GM12878 (cell line): ENCODE measurements around the gene NLRP14. TPM values are rescaled to one million over a fixed set of nuclear protein-coding genes. Genes with fewer than 3 reads are reported as not detected.

Source experiments
- ATAC-seq: fragments of 200-7000 bp; cut with Tn5 transposase; 3 replicates; pipeline ENCODE4 v1.9.1; 2020; ENCODE audit warnings: mild to moderate bottlenecking, moderate library complexity
- BruUV-seq: library from RNA; stranded (reverse); fragments of 400-500 nt; replicated peaks from 2 replicates; lab custom pipeline; 2021; lab: Mats Ljungman, UMichigan
- CTCF ChIA-PET: fragments of 300-600 bp; sonication (Branson Sonifier 250); formaldehyde crosslinking; extraction: SDS; loops from one replicate; lab custom pipeline; 2021; ENCODE audit warnings: inconsistent platforms; lab: Yijun Ruan, JAX
- POLR2A ChIA-PET: fragments of 350-600 bp; formaldehyde crosslinking; extraction: SDS; loops from one replicate; lab custom pipeline; 2021; ENCODE audit warnings: inconsistent platforms; lab: Charles Lee
- RAD21 ChIA-PET: fragments of 300-600 bp; sonication (Branson Sonifier 250); formaldehyde crosslinking; loops from one replicate; lab custom pipeline; 2023; ENCODE audit warnings: antibody characterized with exemption; ENCODE audit not compliant: unreplicated experiment; lab: Charles Lee
- SMC1A ChIA-PET: fragments of 300-600 bp; sonication (Branson Sonifier 250); formaldehyde crosslinking; loops from one replicate; lab custom pipeline; 2023; ENCODE audit not compliant: unreplicated experiment, uncharacterized antibody; lab: Charles Lee
- DNase-seq: peaks from one replicate; pipeline ENCODE4 v3.0.0-alpha.2; 2011; ENCODE audit warnings: low read depth, low spot score
- FAIRE-seq: peaks from 3 replicates; lab custom pipeline; 2011; peaks lifted over from hg19 to GRCh38; lab: Jason Lieb, UNC
- H2AFZ ChIP-seq: 2 replicates; pipeline ENCODE4 v1.6.0; 2011; ENCODE audit warnings: low read depth, low read length, control low read depth; ENCODE audit not compliant: control insufficient read depth
- H3K27ac ChIP-seq: 2 replicates; pipeline ENCODE4 v1.5.1; 2011; ENCODE audit warnings: control low read depth; ENCODE audit not compliant: control insufficient read depth, insufficient read depth
- H3K27me3 ChIP-seq, 2 experiments: replicated peaks in 1 of 2; 2 replicates each; pipeline versions ENCODE4 v1.6.0 to v1.6.1; 2011; ENCODE audit warnings: low read length in 1 of 2; ENCODE audit not compliant: control insufficient read depth in 2 of 2, insufficient read depth in 2 of 2
- H3K36me3 ChIP-seq, 2 experiments: 2 replicates each; pipeline ENCODE4 v1.5.1; 2011; ENCODE audit warnings: low read length in 1 of 2; ENCODE audit not compliant: control insufficient read depth in 2 of 2, insufficient read depth in 2 of 2
- H3K4me1 ChIP-seq: 2 replicates; pipeline ENCODE4 v1.6.1; 2011; ENCODE audit warnings: mild to moderate bottlenecking, low read length, moderate library complexity, mixed read lengths; ENCODE audit not compliant: control insufficient read depth, insufficient read depth
- H3K4me2 ChIP-seq: 2 replicates; pipeline ENCODE4 v1.6.0; 2011; ENCODE audit warnings: control low read depth; ENCODE audit not compliant: control insufficient read depth, insufficient read depth
- H3K4me3 ChIP-seq: fragments of 200-600 bp; sonication (generic); 2 replicates; pipeline ENCODE4 v1.5.1; 2016
- H3K79me2 ChIP-seq: 2 replicates; pipeline ENCODE4 v1.6.0; 2011; ENCODE audit warnings: low read length; ENCODE audit not compliant: control insufficient read depth, insufficient read depth
- H3K9ac ChIP-seq: 2 replicates; pipeline ENCODE4 v1.8.0; 2011; ENCODE audit warnings: low read length, control low read depth, mixed read lengths; ENCODE audit not compliant: control insufficient read depth, insufficient read depth
- H3K9me3 ChIP-seq: replicated peaks from 3 replicates; pipeline ENCODE4 v1.5.1; 2011; ENCODE audit warnings: mild to moderate bottlenecking, low read length; ENCODE audit not compliant: control insufficient read depth, insufficient read depth
- H4K20me1 ChIP-seq: 2 replicates; pipeline ENCODE4 v1.6.0; 2011; ENCODE audit not compliant: control insufficient read depth, insufficient read depth
- CBFB ChIP-seq: IDR thresholded peaks from 2 replicates; pipeline ENCODE4 v1.6.1; 2016; ENCODE audit warnings: antibody characterized with exemption, low read depth
- FOXK2 ChIP-seq: fragments of 450-650 bp; IDR thresholded peaks from 2 replicates; pipeline ENCODE4 v1.6.1; 2017; ENCODE audit warnings: mild to moderate bottlenecking, moderate library complexity
- HCFC1 ChIP-seq: fragments of 150-350 bp; IDR thresholded peaks from 2 replicates; pipeline ENCODE4 v1.6.1; 2014; ENCODE audit warnings: low read length
- HDGF ChIP-seq: fragments of 450-650 bp; IDR thresholded peaks from 2 replicates; pipeline ENCODE4 v1.6.1; 2016; ENCODE audit warnings: antibody characterized with exemption
- NRF1 ChIP-seq: conservative IDR thresholded peaks from 2 replicates; pipeline ENCODE4 v1.6.1; 2011; ENCODE audit warnings: mild to moderate bottlenecking, low read depth, low read length, improper control_type of control experiment
- STAT3 ChIP-seq: IDR thresholded peaks from 2 replicates; pipeline ENCODE4 v1.6.1; 2011; ENCODE audit warnings: low read depth, low read length, improper control_type of control experiment
- TBL1XR1 ChIP-seq: IDR thresholded peaks from 2 replicates; pipeline ENCODE4 v1.6.1; 2012; ENCODE audit warnings: low read depth, low read length, improper control_type of control experiment
- USF1 ChIP-seq: IDR thresholded peaks from 2 replicates; pipeline ENCODE4 v1.6.1; 2011; ENCODE audit warnings: borderline replicate concordance, low read depth, mild to moderate bottlenecking, moderate library complexity, mixed read lengths, low read length; ENCODE audit not compliant: insufficient read depth; ENCODE audit errors: extremely low read length
- WRNIP1 ChIP-seq: IDR thresholded peaks from 2 replicates; pipeline ENCODE4 v1.6.1; 2011; ENCODE audit warnings: low read depth, low read length, improper control_type of control experiment, borderline replicate concordance
- ZBTB11 ChIP-seq: fragments of 450-650 bp; formaldehyde crosslinking; IDR thresholded peaks from 2 replicates; pipeline ENCODE4 v1.5.0; 2022; ENCODE audit warnings: mild to moderate bottlenecking, missing genetic modification characterization
- ZNF622 ChIP-seq: fragments of 450-650 bp; IDR thresholded peaks from 2 replicates; pipeline ENCODE4 v1.6.1; 2017; ENCODE audit warnings: mild to moderate bottlenecking, inconsistent platforms
- WGBS: methylation state at CpG from one replicate; pipeline ENCODE4 v1.1.6; 2016; ENCODE audit warnings: low lambda C conversion rate; ENCODE audit not compliant: insufficient replicate concordance, insufficient coverage; ENCODE audit errors: missing lambda C conversion rate; 5-methylcytosine and 5-hydroxymethylcytosine counted together
- in situ Hi-C: fragments of 300-500 bp; cut with MboI; formaldehyde crosslinking; loops from 9 replicates; pipeline ENCODE4 v1.14.3; 2018; ENCODE audit warnings: mixed read lengths
- intact Hi-C: fragments of 100-400 bp; cut with micrococcal nuclease; formaldehyde crosslinking; loops from one replicate; pipeline ENCODE4 v1.14.2; 2022; ENCODE audit not compliant: unreplicated experiment
- polyA plus RNA-seq, 11 experiments: library from polyadenylated mRNA; depleted of rRNA in 4 of 11; unstranded in 6 of 11; stranded (reverse) in 5 of 11; fragments of >200 nt; fragmentation: Nextera tagmentation in 4 of 11; fragmentation: Illumina TruSeq in 1 of 11; extraction: Ambion mirVana in 4 of 11; extraction: Trizol in 1 of 11; gene quantifications; 1 replicate in 1 of 11; 2 replicates in 10 of 11; pipeline versions ENCODE4 v1.2.1 to v1.2.3, GENCODE V29; 2011 to 2016; ENCODE audit warnings: inconsistent platforms in 2 of 11, missing spikeins in 2 of 11, low read depth in 1 of 11
- total RNA-seq, 4 experiments: library from RNA; depleted of rRNA in 3 of 4; stranded (reverse); fragments of >200 nt in 3 of 4; fragmentation: Illumina TruSeq in 1 of 4; extraction: Trizol in 1 of 4; gene quantifications; 2 replicates each; pipeline versions ENCODE4 v1.2.1 to v1.2.3, GENCODE V29; 2013 to 2021
- TF ChIP-seq, protein P1 (sequence below): IDR thresholded peaks from 2 replicates; pipeline ENCODE4 v1.6.1; 2012; ENCODE audit warnings: improper control_type of control experiment, low read depth, low read length; ENCODE audit not compliant: insufficient replicate concordance
- TF ChIP-seq, protein P2 (sequence below): IDR thresholded peaks from 2 replicates; pipeline ENCODE4 v1.6.1; 2011; ENCODE audit warnings: low read depth, low read length, improper control_type of control experiment, borderline replicate concordance

The NLRP14 gene
- total and polyA plus RNA-seq, 10 of the 15 experiments (the other 5 are each of a cell fraction or from before 2014, with no cell fraction given): 0.02 to 0.12 (median 0.04) TPM; not detected in 3

- in situ Hi-C loops (no loop called here), intact Hi-C loops (no loop called here)
- Histone ChIP-seq H3K4me1 (no peaks in the 10 kb centered on the region), H4K20me1 (no peaks in the 10 kb centered on the region), H3K27me3 (no peaks in the 10 kb centered on the region), H3K4me3 (no peak overlapping the region), H3K79me2 (no peaks in the 10 kb centered on the region), H3K36me3 (no peaks in the 10 kb centered on the region), H3K9ac (no peak overlapping the region), H3K4me2 (no peak overlapping the region), H3K9me3 (no peaks in the 10 kb centered on the region), H3K27ac (no peak overlapping the region), H2AFZ (no peak overlapping the region)
- POLR2A ChIA-PET: no interaction called here
- RAD21 ChIA-PET: no interaction called here
- FAIRE-seq (no peak), ATAC-seq (no peak), DNase-seq (no peak)
- SMC1A ChIA-PET: no interaction called here
- TF ChIP-seq ZNF622 (no peak), HDGF (no peak), WRNIP1 (no peak), STAT3 (no peak), ZBTB11 (CRISPR knock-in tag) (no peak), CBFB (no peak), TBL1XR1 (no peak), FOXK2 (no peak), USF1 (no peak), NRF1 (no peak), HCFC1 (no peak)
- TF ChIP-seq, protein P1, sequence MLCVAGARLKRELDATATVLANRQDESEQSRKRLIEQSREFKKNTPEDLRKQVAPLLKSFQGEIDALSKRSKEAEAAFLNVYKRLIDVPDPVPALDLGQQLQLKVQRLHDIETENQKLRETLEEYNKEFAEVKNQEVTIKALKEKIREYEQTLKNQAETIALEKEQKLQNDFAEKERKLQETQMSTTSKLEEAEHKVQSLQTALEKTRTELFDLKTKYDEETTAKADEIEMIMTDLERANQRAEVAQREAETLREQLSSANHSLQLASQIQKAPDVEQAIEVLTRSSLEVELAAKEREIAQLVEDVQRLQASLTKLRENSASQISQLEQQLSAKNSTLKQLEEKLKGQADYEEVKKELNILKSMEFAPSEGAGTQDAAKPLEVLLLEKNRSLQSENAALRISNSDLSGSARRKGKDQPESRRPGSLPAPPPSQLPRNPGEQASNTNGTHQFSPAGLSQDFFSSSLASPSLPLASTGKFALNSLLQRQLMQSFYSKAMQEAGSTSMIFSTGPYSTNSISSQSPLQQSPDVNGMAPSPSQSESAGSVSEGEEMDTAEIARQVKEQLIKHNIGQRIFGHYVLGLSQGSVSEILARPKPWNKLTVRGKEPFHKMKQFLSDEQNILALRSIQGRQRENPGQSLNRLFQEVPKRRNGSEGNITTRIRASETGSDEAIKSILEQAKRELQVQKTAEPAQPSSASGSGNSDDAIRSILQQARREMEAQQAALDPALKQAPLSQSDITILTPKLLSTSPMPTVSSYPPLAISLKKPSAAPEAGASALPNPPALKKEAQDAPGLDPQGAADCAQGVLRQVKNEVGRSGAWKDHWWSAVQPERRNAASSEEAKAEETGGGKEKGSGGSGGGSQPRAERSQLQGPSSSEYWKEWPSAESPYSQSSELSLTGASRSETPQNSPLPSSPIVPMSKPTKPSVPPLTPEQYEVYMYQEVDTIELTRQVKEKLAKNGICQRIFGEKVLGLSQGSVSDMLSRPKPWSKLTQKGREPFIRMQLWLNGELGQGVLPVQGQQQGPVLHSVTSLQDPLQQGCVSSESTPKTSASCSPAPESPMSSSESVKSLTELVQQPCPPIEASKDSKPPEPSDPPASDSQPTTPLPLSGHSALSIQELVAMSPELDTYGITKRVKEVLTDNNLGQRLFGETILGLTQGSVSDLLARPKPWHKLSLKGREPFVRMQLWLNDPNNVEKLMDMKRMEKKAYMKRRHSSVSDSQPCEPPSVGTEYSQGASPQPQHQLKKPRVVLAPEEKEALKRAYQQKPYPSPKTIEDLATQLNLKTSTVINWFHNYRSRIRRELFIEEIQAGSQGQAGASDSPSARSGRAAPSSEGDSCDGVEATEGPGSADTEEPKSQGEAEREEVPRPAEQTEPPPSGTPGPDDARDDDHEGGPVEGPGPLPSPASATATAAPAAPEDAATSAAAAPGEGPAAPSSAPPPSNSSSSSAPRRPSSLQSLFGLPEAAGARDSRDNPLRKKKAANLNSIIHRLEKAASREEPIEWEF: no peak
- TF ChIP-seq, protein P2, sequence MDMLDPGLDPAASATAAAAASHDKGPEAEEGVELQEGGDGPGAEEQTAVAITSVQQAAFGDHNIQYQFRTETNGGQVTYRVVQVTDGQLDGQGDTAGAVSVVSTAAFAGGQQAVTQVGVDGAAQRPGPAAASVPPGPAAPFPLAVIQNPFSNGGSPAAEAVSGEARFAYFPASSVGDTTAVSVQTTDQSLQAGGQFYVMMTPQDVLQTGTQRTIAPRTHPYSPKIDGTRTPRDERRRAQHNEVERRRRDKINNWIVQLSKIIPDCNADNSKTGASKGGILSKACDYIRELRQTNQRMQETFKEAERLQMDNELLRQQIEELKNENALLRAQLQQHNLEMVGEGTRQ: no peak
- CTCF ChIA-PET: no interaction called here
- 40% methylated on average over 2 of the region's 2 CpGs for WGBS
- no TSS peak for BruUV-seq
Observed at GRCh38 chr11:7062534-7062933, 42.3 kb downstream of the NLRP14 start.
